Astrocyte (in vitro differentiated cells and primary cell): ENCODE data around the gene RANGRF. TPM values are rescaled to one million over a fixed set of nuclear protein-coding genes. Genes with fewer than 3 reads are reported as not detected.

ENCODE experiments used
- total RNA-seq: library from RNA; stranded (reverse); gene quantifications from 2 replicates; pipeline ENCODE4 v1.2.1, GENCODE V29; 2021

RANGRF gene
- total RNA-seq, 1 donor from 2014 or later: 16.1 TPM

Other genes with a start within 250 kb of the RANGRF start
- not detected in 2 replicates for gene ALOX15B, start 249.6 kb upstream of the RANGRF start, total RNA-seq
- not detected in 2 replicates for gene ALOX12B, start 201.0 kb upstream of the RANGRF start, total RNA-seq
- gene ALOXE3, start 170.2 kb upstream of the RANGRF start, total RNA-seq: 0.17 and 0.82 TPM in 2 replicates
- 0.64 and 1.0 TPM in 2 replicates for gene HES7, start 164.6 kb upstream of the RANGRF start, total RNA-seq
- 17.0 and 18.1 TPM in 2 replicates for gene PER1, start 136.3 kb upstream of the RANGRF start, total RNA-seq
- gene VAMP2, start 125.7 kb upstream of the RANGRF start, total RNA-seq: 28.0 and 31.3 TPM in 2 replicates
- gene TMEM107, start 112.3 kb upstream of the RANGRF start, total RNA-seq: 9.4 and 10.1 TPM in 2 replicates
- 5.7 and 6.6 TPM in 2 replicates for gene BORCS6, start 98.5 kb upstream of the RANGRF start, total RNA-seq
- gene AURKB, start 78.1 kb upstream of the RANGRF start, total RNA-seq: 3.7 and 7.6 TPM in 2 replicates
- 14.3 and 14.7 TPM in 2 replicates for gene CTC1, start 40.6 kb upstream of the RANGRF start, total RNA-seq
- gene PFAS, start 39.4 kb upstream of the RANGRF start, total RNA-seq: 33.7 and 35.4 TPM in 2 replicates
- gene SLC25A35, start 6.7 kb downstream of the RANGRF start, total RNA-seq: 2.1 and 2.8 TPM in 2 replicates
- 0.23 TPM in 1 of 2 replicates, not detected in the other for gene ARHGEF15, start 21.6 kb downstream of the RANGRF start, total RNA-seq
- not detected in 2 replicates for gene ODF4, start 51.2 kb downstream of the RANGRF start, total RNA-seq
- gene RPL26, start 94.5 kb downstream of the RANGRF start, total RNA-seq: 1,192 and 1,342 TPM in 2 replicates
- gene RNF222, start 109.2 kb downstream of the RANGRF start, total RNA-seq: not detected in 2 replicates
- 102 and 110 TPM in 2 replicates for gene NDEL1, start 147.2 kb downstream of the RANGRF start, total RNA-seq